Measurements from ENCODE around the gene DENND4A.
"Not testable (repeated sequence)": the region's sequence is repeated elsewhere in the genome, so short reads cannot be mapped to it uniquely, and the experiment has no call there.

DENND4A gene

GRCh38 chr15:65757256-65757655 lies 34.8 kb downstream of the DENND4A start:
- no peak for DNase-seq (ENCODE audit: low read depth)

GRCh38 chr15:65752151-65752700 lies 39.9 kb downstream of the DENND4A start:
- no peak for DNase-seq (ENCODE audit: low read depth)

GRCh38 chr15:65751431-65751830 lies 40.7 kb downstream of the DENND4A start:
- DNase-seq (ENCODE audit: low read depth): no peak

- no peak for DNase-seq (ENCODE audit: low read depth)
These were observed 44.8 kb downstream of the DENND4A start for GRCh38 chr15:65747265-65747664.

GRCh38 chr15:65743637-65744252 lies 48.3 kb downstream of the DENND4A start:
- no peak for DNase-seq (ENCODE audit: low read depth)

GRCh38 chr15:65740148-65740547 lies 51.9 kb downstream of the DENND4A start:
- DNase-seq (ENCODE audit: low read depth): no peak

- no peak for DNase-seq (ENCODE audit: low read depth)
These were observed 53.4 kb downstream of the DENND4A start for GRCh38 chr15:65738649-65739048.

- DNase-seq (ENCODE audit: low read depth): not testable (repeated sequence)
These were observed 58.5 kb downstream of the DENND4A start for GRCh38 chr15:65733599-65733998.

- DNase-seq (ENCODE audit: low read depth): no peak
These were observed 59.4 kb downstream of the DENND4A start for GRCh38 chr15:65732698-65733097.

GRCh38 chr15:65731926-65732325 lies 60.2 kb downstream of the DENND4A start:
- no peak for DNase-seq (ENCODE audit: low read depth)

GRCh38 chr15:65730549-65731172 lies 61.4 kb downstream of the DENND4A start:
- DNase-seq (ENCODE audit: low read depth): no peak

GRCh38 chr15:65724464-65725215 lies 67.5 kb downstream of the DENND4A start:
- DNase-seq (ENCODE audit: low read depth): no peak

- no peak for DNase-seq (ENCODE audit: low read depth)
These were observed 68.2 kb downstream of the DENND4A start for GRCh38 chr15:65723876-65724275.

- DNase-seq (ENCODE audit: low read depth): no peak
These were observed 69.9 kb downstream of the DENND4A start for GRCh38 chr15:65722191-65722590.

- DNase-seq (ENCODE audit: low read depth): no peak
These were observed 79.7 kb downstream of the DENND4A start for GRCh38 chr15:65712415-65712814.

GRCh38 chr15:65695081-65695480 lies 97.0 kb downstream of the DENND4A start:
- no peak for DNase-seq (ENCODE audit: low read depth)

- DNase-seq (ENCODE audit: low read depth): no peak
These were observed 101.3 kb downstream of the DENND4A start for GRCh38 chr15:65690778-65691177.

- DNase-seq (ENCODE audit: low read depth): no peak
These were observed 101.9 kb downstream of the DENND4A start for GRCh38 chr15:65690173-65690572.

- no peak for DNase-seq (ENCODE audit: low read depth)
These were observed 103.6 kb downstream of the DENND4A start for GRCh38 chr15:65688462-65688861.

- no peak for DNase-seq (ENCODE audit: low read depth)
These were observed 109.6 kb downstream of the DENND4A start for GRCh38 chr15:65682404-65682911.

GRCh38 chr15:65680544-65680943 lies 111.5 kb downstream of the DENND4A start:
- DNase-seq (ENCODE audit: low read depth): no peak

- no peak for DNase-seq (ENCODE audit: low read depth)
These were observed 116.0 kb downstream of the DENND4A start for GRCh38 chr15:65676123-65676522.

- no peak for DNase-seq (ENCODE audit: low read depth)
These were observed 116.5 kb downstream of the DENND4A start for GRCh38 chr15:65675551-65675950.

All from activated T-cell treated with anti-CD3 and anti-CD28 coated beads for 24 hours (primary cell).